MCF 10A (cell line): ENCODE measurements around the gene CCSER2. TPM values are rescaled to one million over a fixed set of nuclear protein-coding genes. Genes with fewer than 3 reads are reported as not detected.

Experiments
- BruUV-seq: library from RNA; stranded (reverse); fragments of 400-500 nt; replicated peaks from 2 replicates; lab custom pipeline; 2021; lab: Mats Ljungman, UMichigan
- CTCF ChIA-PET: fragments of 300-600 bp; sonication (Branson Sonifier 250); formaldehyde crosslinking; extraction: SDS; loops from one replicate; lab custom pipeline; 2021; ENCODE audit warnings: antibody characterized with exemption, inconsistent platforms; lab: Yijun Ruan, JAX
- POLR2A ChIA-PET: fragments of 300-600, 350-650 bp; sonication (Branson Sonifier 250); formaldehyde crosslinking; extraction: SDS; loops from one replicate; lab custom pipeline; 2020; ENCODE audit warnings: antibody characterized with exemption, inconsistent platforms; lab: Yijun Ruan, JAX
- DNase-seq: peaks from one replicate; pipeline ENCODE4 v3.0.0-alpha.2; 2018; ENCODE audit not compliant: unreplicated experiment
- H3K27ac Mint-ChIP-seq: one replicate; pipeline ENCODE4 v1.8.0; 2022; ENCODE audit warnings: mild to moderate bottlenecking, low read depth, mixed read lengths; ENCODE audit not compliant: unreplicated experiment
- H3K27me3 Mint-ChIP-seq: one replicate; pipeline ENCODE4 v1.8.0; 2022; ENCODE audit warnings: mixed read lengths; ENCODE audit not compliant: insufficient read depth, unreplicated experiment
- H3K36me3 Mint-ChIP-seq: one replicate; pipeline ENCODE4 v1.8.0; 2022; ENCODE audit warnings: mild to moderate bottlenecking, moderate library complexity, mixed read lengths; ENCODE audit not compliant: insufficient read depth, unreplicated experiment
- H3K4me1 Mint-ChIP-seq: one replicate; pipeline ENCODE4 v1.8.0; 2022; ENCODE audit warnings: mixed read lengths; ENCODE audit not compliant: insufficient read depth, unreplicated experiment
- H3K4me3 Mint-ChIP-seq: one replicate; pipeline ENCODE4 v1.8.0; 2022; ENCODE audit warnings: mild to moderate bottlenecking, moderate library complexity, mixed read lengths; ENCODE audit not compliant: unreplicated experiment
- H3K9me3 Mint-ChIP-seq: one replicate; pipeline ENCODE4 v1.8.0; 2022; ENCODE audit warnings: mixed read lengths; ENCODE audit not compliant: unreplicated experiment
- intact Hi-C: fragments of 100-400 bp; cut with micrococcal nuclease; formaldehyde crosslinking; loops from 2 replicates; pipeline ENCODE4 v1.14.1; 2022
- total RNA-seq: library from RNA; stranded (reverse); gene quantifications from 2 replicates; pipeline ENCODE4 v1.2.3, GENCODE V29; 2022
- TF ChIP-seq, protein P1 (sequence below): fragments of 200-600 bp; IDR thresholded peaks from one replicate; pipeline ENCODE4 v1.8.0; 2022; ENCODE audit warnings: antibody characterized with exemption, mild to moderate bottlenecking; ENCODE audit not compliant: unreplicated experiment

The CCSER2 gene
- total RNA-seq, 1 experiment from 2014 or later = 70.0 TPM

DNA sequence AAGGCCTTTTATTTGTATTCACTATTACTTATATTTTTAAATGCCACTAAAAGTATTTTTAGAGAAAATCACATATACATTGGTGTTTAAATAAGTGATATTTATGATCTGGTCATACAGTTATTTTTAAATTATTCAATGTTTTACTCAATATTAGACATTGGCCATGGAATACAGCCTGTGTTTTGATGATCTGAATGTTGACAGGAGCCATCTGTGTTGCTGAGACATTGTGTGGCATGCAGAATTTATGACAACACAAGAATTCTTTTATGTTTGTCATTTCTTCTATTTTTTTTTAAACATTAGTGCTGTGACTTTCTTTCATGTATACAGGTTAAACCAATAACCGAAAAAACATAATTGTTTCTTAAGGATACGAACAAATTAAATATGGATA is 156.2 kb downstream of the CCSER2 start:
- TF ChIP-seq, protein P1, sequence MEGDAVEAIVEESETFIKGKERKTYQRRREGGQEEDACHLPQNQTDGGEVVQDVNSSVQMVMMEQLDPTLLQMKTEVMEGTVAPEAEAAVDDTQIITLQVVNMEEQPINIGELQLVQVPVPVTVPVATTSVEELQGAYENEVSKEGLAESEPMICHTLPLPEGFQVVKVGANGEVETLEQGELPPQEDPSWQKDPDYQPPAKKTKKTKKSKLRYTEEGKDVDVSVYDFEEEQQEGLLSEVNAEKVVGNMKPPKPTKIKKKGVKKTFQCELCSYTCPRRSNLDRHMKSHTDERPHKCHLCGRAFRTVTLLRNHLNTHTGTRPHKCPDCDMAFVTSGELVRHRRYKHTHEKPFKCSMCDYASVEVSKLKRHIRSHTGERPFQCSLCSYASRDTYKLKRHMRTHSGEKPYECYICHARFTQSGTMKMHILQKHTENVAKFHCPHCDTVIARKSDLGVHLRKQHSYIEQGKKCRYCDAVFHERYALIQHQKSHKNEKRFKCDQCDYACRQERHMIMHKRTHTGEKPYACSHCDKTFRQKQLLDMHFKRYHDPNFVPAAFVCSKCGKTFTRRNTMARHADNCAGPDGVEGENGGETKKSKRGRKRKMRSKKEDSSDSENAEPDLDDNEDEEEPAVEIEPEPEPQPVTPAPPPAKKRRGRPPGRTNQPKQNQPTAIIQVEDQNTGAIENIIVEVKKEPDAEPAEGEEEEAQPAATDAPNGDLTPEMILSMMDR = no peak
- Mint-ChIP-seq H3K36me3 (peaks cover 15% of the 10 kb centered on the region), H3K27ac (no peak overlapping the region), H3K4me1 (no peaks in the 10 kb centered on the region), H3K27me3 (no peaks in the 10 kb centered on the region), H3K9me3 (no peaks in the 10 kb centered on the region), H3K4me3 (no peak overlapping the region)
- CTCF ChIA-PET = no interaction called here
- no TSS peak for BruUV-seq
- DNase-seq = no peak
- POLR2A ChIA-PET = no interaction called here
- intact Hi-C loops = no loop called here

- TF ChIP-seq, protein P1 = no peak
- peak overlapping the region; percentile 46 for H3K27ac Mint-ChIP-seq
- peaks cover 6% of the 10 kb centered on the region for H3K36me3 Mint-ChIP-seq
- H3K4me1 Mint-ChIP-seq = peaks cover 24% of the 10 kb centered on the region
- CTCF ChIA-PET = no interaction called here
- no TSS peak for BruUV-seq
- POLR2A ChIA-PET = interaction anchor here (1.1 kb wide), 1 partner anchor 19 kb away, joined by 4 read pairs; no protein-coding TSS in a partner anchor
- H3K4me3 Mint-ChIP-seq = no peak overlapping the region
- no peaks in the 10 kb centered on the region for H3K27me3 Mint-ChIP-seq
- no peaks in the 10 kb centered on the region for H3K9me3 Mint-ChIP-seq
- peak; percentile 9 for DNase-seq
- intact Hi-C loops = no loop called here
Measured at GRCh38 chr10:84493361-84493760, 165.0 kb downstream of the CCSER2 start.

- Mint-ChIP-seq H3K4me1 (peaks cover 24% of the 10 kb centered on the region), H3K27me3 (no peaks in the 10 kb centered on the region), H3K4me3 (no peak overlapping the region), H3K9me3 (no peaks in the 10 kb centered on the region), H3K27ac (peak overlapping the region; percentile 46), H3K36me3 (peaks cover 6% of the 10 kb centered on the region)
- ChIA-PET CTCF (no interaction called here), POLR2A (interaction anchor here (0.7 to 1.1 kb wide), 2 partner anchors 18 to 377 kb away, joined by 3 to 4 read pairs; no protein-coding TSS in a partner anchor)
- intact Hi-C loops = no loop called here
- peak; percentile 52 for DNase-seq
- BruUV-seq = no TSS peak
- TF ChIP-seq, protein P1 = no peak
Measured at GRCh38 chr10:84493951-84494848, 165.8 kb downstream of the CCSER2 start.

- BruUV-seq = no TSS peak
- Mint-ChIP-seq H3K27ac (no peak overlapping the region), H3K9me3 (no peaks in the 10 kb centered on the region), H3K4me3 (no peak overlapping the region), H3K27me3 (no peaks in the 10 kb centered on the region), H3K36me3 (peaks cover 9% of the 10 kb centered on the region), H3K4me1 (peaks cover 24% of the 10 kb centered on the region)
- intact Hi-C loops = no loop called here
- ChIA-PET CTCF (no interaction called here), POLR2A (no interaction called here)
- TF ChIP-seq, protein P1 = no peak
- no peak for DNase-seq
Measured at GRCh38 chr10:84494849-84495180, 166.4 kb downstream of the CCSER2 start.
